HG02610 (cell line): ENCODE data around the gene SEC14L1.
"Not testable (repeated sequence)": the region's sequence is repeated elsewhere in the genome, so short reads cannot be mapped to it uniquely, and the experiment has no call there.

Experiments
- ATAC-seq: cut with Tn5 transposase; IDR thresholded peaks from one replicate; pipeline ENCODE4 v1.9.1; 2021; ENCODE audit warnings: mild to moderate bottlenecking, moderate library complexity; ENCODE audit not compliant: unreplicated experiment

Gene SEC14L1

DNA sequence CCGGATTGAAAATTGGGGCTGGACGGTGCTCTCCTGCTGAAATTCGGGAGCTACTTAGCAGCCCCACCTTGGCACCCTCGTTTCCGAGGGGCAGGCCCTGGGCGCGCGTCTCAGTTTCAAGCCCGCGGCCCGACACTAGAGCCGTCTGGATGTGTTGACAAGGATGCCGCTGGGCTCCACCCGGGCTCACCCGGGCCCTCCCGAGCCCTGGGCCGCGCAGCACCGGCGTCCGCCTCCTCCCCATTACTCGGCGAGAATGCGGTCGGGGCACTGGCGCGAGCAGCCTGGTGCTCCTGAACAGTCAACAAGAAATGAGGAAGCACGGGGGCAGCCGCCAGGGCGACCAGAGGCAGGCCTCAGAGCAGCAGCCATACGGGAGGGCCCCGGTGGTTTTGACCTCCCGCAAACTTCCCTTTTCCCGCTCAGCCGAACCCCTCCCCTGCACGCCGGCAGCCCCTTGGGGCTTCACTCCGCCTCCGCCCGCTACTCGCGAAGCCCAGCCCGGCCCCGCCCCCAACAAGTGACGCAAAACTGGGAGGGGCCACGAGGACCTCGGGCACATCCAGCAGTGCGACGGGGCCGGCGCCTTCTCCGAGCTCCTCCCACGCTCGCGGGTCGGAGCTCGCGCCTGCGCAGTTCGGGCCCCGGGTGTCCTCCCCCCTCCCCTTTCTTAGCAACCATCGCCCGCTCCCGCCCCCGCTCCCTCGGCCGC lies 447 bp upstream of the SEC14L1 start:
- peak; percentile 86 for ATAC-seq

DNA sequence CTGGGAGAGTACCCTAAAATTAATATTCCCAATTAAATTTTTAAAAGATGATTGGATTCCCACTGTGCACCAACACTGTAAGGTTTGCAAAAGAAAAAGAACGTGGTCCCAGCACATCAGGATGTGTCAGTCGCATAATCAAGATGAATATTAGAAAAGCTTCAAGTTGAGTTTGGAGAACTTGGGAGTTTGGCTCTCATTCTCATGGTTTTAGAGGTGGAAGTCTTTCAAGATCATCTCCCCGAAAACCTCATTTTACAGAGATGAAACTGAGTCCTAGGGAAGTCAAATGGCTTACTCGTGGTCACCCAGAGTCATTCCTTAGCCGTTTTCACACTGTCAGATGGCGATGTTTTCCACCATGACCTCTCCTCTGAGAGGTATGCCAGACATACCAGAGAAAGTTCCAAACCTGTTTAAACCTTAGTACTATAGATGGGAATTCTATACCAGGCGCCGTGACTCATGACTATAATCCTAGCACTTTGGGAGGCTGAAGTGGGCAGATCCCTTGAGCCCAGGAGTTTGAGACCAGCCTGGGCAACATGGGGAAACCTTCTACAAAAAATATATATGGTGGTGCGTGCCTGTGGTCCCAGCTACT lies 1.2 kb downstream of the SEC14L1 start:
- ATAC-seq: no peak

DNA sequence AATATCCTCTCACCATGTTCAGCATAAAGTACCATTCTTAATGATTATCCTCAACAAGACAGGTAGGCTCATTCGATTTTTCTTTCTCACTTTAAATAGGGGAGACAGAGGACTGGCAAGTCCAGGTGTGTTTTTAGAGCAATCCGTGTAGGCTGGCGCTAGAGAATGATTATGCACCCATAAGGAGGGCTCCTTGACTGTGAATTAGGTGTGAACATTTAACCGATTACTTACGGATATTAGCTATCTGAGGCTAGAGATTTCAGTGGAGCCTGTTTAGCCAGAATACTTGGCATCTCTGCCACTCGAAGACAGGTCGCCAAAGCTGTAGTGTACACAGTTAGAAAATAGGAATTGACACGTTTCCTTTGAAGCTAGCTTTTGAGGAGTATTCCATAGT lies 1.9 kb downstream of the SEC14L1 start:
- no peak for ATAC-seq

GRCh38 chr17:77143306-77143705 lies 2.5 kb downstream of the SEC14L1 start:
- ATAC-seq: no peak

- no peak for ATAC-seq
These were observed 3.5 kb downstream of the SEC14L1 start for GRCh38 chr17:77144227-77144626.

DNA sequence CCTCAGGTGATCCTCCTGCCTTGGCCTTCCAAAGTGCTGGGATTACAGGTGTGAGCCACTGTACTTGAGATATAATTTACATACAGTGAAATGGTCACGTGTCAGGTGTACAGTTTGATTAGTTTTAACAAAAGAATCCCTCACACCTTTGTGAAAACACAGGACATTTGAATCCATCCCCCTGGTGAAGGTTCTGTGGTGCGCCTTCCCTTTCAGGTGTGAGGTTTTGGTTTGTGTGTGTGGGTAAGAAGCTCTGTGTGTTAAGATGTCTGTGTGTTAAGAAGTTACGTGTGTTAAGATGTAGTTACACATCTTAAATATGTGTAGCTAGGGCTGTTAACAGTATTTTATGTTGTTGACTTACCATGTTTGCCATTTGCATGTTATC lies 4.4 kb downstream of the SEC14L1 start:
- no peak for ATAC-seq

DNA sequence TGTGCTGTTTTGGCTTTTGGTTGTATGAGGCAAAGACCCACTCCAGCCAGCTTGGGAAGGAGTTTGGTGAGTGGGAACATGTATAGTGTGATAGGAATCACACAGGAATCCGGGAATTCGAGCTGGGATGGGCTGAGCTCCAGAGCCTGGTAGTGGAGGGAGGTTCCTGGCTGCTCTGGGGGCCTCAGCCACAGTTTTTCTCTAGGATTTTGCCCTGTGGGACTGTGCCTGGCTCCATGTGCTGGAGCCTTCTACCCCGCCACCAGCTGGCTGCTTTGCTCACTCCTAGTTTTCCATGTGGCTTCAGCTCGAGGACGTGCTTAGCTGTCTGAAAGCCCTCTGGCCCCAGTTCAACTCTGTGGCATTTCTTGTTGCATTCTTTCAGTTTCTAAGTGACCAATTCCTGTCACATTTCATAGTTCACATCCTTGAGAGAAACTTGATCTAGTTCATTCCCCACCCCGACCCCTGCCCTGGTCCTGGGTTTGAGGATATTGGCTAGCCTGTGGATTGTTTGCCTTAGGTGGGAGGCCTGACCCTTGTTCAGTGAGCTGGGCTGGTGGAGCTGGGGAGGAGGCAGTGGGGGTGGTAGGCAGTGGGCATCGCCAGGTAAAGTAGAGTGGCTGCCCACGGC lies 5.0 kb downstream of the SEC14L1 start:
- ATAC-seq: no peak

- ATAC-seq: no peak
These were observed 5.5 kb downstream of the SEC14L1 start for GRCh38 chr17:77146246-77146632.

DNA sequence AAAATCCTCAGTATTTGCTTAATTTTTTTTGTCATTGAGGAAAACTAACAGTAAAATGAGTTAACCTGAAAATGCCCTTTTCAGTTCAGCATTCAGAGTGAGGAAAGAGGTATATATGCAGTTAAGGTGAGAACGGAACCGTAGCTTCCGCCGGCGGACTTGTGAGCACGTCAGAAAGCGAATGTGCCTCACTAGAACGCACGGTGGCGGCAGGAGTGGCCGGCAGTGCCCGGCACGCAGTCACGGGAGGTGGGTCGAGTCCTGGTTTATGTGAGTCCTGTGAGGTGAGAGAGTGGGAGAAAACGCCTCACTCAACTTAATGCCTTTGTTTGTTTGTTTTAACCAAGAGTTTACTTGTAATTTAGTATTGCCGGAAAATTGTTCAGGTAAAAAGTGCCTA lies 6.1 kb downstream of the SEC14L1 start:
- no peak for ATAC-seq

- peak; percentile 66 for ATAC-seq
These were observed 6.6 kb downstream of the SEC14L1 start for GRCh38 chr17:77147357-77147801.

GRCh38 chr17:77148077-77148939 lies 7.5 kb downstream of the SEC14L1 start:
- no peak for ATAC-seq

DNA sequence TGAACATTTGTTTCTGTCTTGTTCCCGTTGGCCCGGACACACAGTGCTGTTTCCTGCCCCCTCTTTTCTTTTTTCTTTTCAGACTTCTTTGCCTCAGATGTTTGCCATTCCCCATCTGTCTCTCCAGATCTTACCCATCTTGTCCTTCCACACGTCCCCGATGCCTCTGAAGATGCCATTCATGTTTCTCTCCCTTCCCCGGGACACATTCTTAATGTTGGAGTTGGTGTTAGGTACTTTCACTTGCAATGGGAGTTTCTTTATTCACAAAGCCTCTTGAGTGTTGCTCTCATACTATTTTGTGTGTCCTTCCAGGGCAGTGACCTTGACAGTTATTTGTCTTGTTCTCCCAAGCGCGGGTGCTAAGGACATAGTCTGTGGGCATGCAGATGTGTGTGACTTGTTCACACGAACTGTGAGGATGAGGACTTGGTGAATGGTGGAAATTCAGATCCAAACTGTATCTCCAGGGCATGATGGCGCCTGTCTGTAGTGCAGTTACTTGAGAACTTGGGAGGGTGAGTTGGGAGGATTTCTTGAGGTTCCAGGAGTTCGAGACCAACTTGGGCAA lies 8.3 kb downstream of the SEC14L1 start:
- ATAC-seq: no peak

- no peak for ATAC-seq
These were observed 9.4 kb downstream of the SEC14L1 start for GRCh38 chr17:77150196-77150595.

DNA sequence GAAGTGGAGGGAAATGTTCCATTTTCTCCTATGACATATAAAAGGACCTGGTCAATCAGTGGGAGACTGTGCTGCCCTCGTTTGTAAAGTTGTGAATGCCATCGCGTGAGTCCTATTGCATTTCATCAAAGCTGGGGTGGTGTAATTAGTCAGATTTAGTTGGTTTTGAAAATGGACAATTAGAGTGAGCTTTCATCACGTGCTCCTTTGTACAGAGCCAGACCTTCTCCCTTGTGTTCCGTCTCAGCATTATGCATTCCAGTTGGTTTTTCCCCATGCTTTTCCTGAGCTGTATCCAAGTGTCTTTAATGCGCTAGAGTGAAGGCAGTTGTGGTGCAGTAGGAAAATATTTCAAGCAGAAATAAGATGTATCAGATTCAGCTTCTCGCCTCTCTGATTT lies 10.4 kb downstream of the SEC14L1 start:
- ATAC-seq: no peak

GRCh38 chr17:77152056-77152455 lies 11.3 kb downstream of the SEC14L1 start:
- not testable (repeated sequence) for ATAC-seq

DNA sequence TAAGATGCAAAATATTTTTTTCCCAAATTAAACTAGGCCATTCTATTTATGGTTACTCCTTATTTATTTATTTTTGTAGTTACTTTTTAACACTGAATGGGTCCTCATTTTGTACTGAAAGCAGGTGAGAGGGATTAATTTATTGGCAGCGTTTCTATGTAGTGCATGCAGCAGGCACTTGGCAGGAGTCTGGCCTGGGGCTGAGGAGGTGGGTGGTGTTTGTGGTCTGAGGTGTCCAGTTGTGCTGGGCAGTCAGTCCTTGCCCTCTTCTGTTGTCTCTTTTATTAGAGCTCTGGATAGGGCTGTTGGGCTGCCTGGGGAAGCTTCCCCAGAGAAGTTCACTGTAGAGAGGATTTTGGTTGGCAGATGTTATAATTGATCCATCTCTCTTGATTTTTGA lies 12.7 kb downstream of the SEC14L1 start:
- ATAC-seq: no peak

GRCh38 chr17:77153999-77154586 lies 13.3 kb downstream of the SEC14L1 start:
- ATAC-seq: no peak

DNA sequence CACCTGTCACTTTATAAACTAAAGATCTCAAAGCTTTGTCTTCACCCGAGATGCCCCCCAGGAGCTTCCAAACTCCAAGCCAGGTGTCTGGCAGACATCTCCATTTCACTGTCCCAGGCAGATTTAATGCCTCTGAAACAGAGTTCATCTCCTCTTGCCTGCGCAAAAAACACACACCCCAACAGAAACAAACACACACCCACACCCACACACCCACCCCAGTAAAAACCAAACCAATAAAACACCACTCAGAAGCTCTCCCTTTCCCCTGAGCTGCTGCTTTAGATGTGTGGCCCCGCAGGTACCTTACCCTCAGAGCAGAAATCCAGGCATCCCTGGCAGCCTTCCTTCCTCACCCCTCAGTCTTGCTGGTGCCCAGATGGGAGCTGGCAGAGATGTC lies 14.4 kb downstream of the SEC14L1 start:
- no peak for ATAC-seq

DNA sequence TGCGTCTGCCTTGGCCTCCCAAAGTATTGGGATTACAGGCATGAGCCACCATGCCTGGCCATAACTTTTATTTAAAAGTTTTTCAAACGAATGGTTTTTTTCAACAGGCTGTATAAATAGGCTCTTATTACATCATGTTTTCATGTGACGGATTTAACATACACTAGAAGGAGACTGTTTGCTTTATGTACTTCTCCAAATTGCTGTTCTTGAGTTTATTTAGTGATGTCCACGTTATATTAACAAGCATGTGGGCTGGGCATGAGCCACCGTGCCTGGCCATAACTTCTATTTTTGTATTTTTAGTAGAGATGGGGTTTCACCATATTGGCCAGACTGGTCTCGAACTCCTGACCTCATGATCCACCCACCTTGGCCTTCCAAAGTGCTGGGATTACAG lies 17.0 kb downstream of the SEC14L1 start:
- not testable (repeated sequence) for ATAC-seq

- no peak for ATAC-seq
These were observed 19.5 kb downstream of the SEC14L1 start for GRCh38 chr17:77160091-77160874.
